Measurements from ENCODE around the gene MYPOP. TPM values are rescaled to one million over a fixed set of nuclear protein-coding genes. Genes with fewer than 3 reads are reported as not detected.
A peak's percentile ranks its signal among the peaks of the same experiment; 100 is the strongest.

The MYPOP gene, protein sequence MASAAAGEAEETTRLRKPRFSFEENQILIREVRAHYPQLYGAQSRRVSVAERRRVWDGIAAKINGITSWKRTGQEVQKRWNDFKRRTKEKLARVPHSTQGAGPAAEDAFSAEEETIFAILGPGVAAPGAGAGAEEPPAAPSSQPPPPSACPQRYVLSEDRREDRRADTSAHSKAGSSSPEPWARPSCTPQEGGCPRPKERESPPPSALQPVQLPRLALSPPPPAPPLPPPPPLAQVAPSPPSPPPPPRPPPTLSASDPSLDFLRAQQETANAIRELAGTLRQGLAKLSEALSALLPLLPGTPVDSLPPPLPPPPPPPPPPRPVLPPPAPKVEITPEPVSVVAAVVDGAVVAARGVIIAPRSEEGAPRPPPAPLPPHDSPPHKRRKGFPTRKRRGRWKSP
- total RNA-seq: 0.87 and 1.2 TPM in 2 replicates

DNA sequence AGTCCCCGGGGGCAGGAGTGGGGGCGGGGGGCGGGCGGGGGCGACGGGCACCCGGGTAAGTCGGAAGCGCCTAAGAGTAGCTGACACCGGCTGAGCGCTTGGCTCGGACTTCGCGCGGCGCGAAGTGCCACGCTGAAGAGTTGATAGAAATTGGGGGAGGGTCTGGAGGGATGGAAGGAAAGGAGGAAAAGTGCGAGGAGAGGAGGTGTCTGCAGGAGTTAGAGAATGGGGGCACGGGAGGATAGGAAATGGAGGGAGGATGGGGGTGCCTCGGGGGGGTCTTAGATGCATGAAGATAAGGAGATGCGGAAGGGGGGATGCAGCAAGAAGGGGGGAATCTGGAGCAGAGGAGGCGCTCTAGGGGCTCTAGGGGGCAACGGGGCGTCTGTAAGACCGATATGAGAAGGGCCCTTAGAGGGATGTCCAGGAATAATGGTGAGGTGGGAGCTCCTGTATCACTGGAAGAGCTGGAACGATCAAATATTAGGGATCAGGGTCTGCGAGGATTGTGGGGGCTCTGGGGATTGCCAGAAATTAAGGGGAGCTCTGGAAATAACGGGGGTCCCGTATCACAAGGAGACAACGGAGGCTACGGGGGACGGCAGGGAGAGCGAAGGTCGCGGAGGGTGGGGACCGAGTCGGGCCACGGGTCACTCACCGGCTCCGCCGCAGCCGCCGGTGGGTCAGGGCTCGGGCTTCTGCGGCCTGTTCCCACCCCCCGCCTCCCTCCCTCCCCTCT is at the start of gene MYPOP:
MYPOP (minus strand) TSS at position 702 of the 739 bp plus-strand sequence. CDS start 840 bp downstream, outside the sequence.
- DNase-seq (ENCODE audit: low read depth in 2 of 2): peak in 1 of 2 donors; percentile 16

DNA sequence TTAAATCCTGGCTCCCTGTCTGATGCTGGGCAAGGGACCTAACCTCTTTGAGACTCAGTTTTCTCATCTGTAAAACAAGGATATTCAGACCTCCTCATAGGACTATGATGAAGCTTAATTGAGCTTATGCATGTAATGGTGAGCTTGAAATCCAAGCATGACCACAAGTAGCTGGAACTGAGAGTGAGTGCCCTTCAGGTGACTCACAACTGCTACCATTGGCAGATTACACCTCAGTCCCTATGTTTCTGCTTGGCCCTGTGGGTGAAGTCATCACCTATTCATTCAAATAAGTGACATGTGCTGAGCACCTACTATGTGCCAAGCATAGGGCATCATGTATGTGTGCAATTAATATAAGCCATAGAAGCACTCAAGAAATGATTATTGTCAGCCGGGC is 45.5 kb upstream of the MYPOP start:
- DNase-seq (ENCODE audit: low read depth in 2 of 2): no peak

DNA sequence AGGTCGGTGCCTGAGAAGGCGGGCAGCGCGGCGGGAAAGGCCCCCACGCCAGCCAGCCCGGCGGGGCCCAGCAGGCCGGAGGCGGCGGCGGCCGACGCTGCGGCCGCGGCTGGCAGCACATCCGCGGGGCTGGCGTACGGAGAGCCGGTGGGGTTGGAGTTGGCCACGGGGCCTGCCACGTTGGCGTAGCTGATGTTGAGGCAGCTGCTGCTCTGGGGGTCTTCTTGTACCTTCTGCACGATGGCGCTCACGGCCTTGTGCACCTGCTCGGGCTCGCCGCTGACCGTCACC is 38.0 kb upstream of the MYPOP start:
- DNase-seq (ENCODE audit: low read depth in 2 of 2): no peak

DNA sequence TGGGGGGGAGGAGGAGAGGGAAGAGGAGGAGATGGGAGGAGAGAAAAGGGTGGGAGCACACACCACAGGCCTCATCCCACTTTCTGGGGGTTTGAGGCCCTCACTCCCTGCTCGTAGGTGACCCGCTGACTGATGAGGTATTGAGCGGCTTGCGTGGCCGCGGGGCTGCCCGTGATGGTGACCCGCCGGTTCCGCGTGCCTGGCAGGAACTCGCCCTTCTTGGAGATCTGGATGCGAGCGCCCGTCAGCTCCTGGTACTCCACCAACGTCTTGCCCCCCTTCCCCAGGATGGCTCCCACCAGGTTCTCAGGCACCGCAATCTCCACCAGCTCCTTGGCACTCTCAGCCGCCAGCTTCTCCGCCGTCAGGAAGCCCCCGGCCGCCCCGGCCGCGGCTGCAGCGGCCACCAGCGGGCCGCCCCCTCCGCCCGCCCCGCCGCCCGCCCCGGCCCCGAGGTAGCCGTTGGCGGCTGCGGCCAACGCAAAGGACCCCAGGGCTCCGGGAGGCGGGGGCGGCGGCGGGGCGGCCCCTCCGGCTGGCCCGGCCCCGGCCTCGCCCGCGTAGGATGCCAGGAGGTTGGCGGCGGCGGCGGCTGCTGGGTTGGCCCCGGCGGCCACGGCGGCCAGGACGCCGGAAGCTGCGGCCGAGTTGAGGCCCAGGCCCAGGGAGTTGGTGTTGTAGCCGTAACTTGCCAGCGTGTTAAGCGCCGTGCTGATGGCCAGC is 37.5 kb upstream of the MYPOP start:
- DNase-seq (ENCODE audit: low read depth in 2 of 2): no peak

DNA sequence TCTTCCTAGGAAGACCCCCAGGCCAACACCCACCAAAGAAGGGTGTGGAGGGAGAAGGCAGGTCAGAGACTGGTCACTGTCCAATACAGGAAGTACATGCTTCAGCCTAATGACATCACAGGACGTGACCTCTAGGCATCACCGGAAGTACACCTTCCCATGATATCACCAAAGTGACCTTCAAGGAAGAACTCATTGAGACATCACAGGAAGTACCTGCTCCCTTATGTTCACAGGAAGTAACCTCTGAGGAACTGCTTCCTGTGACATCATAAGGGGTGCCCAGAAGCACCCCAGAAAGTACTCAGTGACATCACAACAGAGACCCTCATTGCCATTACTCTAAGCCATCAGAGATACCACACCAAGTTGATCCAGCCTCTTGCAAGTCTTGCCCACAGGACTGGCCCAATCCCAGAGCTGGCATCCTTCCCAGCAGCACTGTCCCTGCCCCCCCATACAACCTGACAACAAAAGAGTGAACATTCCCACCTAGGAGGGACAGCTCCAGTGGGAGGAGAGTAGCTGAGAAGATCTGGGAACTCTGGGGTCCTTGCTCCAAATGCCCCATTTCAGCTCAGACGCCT is 36.4 kb upstream of the MYPOP start:
- peak; percentile 25 to 33 for DNase-seq (ENCODE audit: low read depth in 2 of 2)

DNA sequence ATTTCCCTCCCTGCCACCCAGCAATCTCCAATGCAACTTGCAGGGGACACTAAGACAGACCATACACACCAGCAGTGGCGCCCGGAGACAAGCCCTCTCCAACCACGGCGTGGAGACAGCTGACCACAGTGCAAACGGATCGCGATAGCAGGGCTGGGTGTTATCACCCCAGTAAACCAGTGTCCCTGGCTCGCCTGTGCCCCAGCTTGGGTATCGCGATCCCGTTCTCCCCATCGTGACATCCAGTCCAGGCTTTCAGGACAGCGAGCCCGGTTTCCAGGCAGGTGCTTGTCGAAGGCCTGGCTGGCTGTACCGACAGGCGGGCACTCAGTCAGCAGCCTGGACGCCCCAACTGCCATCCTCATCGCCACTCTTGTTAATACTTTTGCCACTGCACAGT is 32.9 kb upstream of the MYPOP start:
- no peak for DNase-seq (ENCODE audit: low read depth in 2 of 2)

DNA sequence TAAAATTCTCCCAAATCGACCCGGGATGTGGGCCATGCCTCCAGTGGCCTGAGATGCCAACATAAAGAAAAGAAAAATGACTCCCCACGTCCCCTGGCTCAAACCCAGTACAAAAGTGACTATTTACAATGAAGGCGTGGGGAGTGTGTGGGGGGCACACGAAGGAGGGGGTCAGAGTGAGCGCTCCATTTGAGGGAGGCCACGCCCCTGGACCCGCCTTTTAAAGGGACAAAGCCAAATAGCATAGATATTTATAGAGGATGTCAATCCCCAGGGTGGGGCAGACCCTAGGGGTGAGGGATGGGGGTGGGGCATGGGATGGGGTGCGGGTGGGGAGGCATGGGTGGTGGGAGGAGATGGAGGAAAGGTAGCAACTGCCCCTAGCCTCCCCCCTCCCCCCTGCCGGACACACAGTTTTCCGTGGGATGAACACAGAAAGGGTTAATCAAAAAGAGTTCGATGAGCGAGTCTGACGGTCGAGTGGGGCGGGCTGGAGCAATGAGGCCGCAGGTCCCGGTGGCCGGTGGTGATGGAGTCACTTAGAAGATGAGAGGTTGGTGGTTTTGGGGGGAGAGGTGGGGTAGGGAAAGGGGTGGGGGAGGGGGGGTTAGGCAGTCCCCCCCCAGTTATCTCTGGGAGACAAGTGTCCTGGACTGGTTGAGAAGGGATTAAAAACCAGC is 32.3 kb upstream of the MYPOP start:
- DNase-seq (ENCODE audit: low read depth in 2 of 2): no peak

DNA sequence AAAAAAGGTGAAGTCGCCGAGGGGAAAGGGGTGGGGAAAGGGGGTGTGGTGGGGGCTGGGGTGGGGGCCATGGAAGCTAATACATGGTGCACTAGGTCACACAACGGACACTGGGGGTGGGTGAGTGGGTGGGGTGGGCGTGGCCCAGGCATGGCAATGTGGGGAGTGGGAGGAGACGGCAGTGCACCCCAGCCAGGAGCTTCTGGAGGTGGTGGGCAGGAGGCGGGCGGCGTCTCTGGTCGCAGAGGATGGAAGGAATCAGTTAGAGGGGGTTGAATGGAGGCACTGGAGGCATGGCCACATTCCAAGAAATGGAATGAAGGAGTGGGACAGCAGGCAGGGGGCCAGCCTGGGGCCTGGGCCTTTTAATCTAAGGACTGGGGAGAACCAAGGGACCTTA is 31.3 kb upstream of the MYPOP start:
- DNase-seq (ENCODE audit: low read depth in 2 of 2): no peak

DNA sequence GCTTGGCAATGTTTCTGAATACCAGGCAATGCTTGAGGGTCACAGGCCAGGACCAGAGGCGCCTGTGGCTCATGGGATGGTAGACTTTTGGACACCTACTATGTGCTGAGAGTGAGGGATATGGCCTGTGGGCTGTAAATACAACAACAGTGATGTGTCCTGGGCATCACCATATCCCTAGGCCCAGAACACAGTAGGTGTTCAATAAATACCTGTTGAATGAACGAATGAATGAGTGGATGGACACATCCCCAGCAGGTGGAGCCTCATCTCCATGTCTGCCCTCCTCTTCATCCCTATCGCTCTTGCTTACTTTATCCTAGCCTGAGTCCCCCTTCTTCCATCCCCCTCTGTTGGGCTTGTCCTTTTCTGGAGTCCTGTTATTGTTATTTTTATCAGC is 28.6 kb upstream of the MYPOP start:
- DNase-seq (ENCODE audit: low read depth in 2 of 2): peak; percentile 28 to 56

DNA sequence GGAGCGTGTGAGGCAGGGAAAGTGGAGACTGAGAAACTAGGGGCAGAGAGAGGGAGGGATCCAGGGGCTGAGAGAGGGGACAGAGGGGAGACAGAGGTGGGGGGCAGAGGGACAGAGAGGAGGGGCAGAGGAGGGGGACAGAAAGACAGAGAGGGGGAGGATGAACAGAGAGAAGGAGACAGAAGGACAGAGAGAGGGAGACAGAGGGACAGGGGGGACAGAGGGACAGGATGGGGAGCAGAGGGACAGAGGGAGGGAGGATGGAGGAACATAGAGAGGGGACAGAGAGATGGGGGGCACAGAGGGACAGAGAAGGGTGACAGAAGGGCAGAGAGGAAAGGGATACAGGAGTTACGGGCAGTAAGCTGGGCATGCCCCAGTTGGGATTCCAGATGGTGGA is 26.8 kb upstream of the MYPOP start:
- DNase-seq (ENCODE audit: low read depth in 2 of 2): no peak

DNA sequence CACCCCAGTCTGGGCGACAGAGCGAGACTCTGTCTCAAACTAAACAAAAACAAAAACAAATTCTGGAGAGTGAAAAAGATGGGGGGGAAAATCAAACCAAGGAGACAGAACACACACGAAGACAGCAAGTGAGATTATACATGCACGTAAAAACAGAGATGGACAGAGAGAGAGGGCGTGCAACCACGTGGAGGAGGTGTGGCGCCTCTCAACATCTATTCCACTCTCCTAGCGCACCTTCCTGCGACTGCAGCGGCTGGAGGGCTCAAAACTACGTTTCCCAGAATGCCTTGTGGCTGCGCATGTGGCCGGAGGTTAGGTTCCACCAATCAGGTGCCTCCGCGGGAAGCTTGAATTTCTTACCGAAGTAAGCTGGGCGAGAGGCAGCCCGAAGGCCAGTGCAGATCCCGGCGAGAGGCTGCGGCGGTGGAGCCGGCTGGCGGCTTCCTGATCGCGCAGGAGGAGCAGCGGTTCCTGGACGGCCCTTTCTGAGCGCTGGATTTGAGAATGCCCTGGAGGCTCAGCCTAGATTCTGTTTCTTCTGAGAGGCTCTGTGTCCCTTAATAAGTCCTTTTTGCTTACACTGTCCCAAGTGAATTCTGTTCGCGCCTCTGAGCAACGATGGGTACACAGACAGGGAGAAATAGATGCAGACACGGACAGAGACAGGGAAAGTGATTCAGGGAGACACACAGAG is 25.3 kb upstream of the MYPOP start:
- peak; percentile 91 to 95 for DNase-seq (ENCODE audit: low read depth in 2 of 2)

DNA sequence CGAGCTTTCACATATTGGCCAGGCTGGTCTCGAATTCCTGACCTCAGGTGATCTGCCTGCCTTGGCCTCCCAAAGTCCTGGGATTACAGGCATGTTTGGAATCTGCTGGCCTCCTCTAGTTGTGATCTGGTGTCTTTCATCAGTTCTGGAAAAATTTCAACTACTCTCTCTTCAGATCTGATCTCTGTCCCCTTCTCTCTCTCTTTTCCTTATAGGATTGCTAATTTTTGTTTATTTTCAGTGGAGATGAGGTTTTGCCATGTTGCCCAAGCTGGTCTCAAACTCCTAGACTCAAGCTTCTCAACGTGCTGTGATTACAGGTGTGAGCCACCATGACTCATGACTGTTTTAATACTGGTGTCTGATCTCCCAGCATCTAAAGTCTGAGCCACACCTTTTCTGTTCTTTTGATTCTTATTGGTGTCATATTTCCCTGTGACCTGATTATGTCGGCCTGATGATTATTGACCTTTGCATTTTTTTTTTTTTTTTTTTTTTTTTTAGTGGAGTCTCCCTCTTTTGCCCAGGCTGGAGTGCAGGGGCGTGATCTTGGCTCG is 22.6 kb upstream of the MYPOP start:
- DNase-seq (ENCODE audit: low read depth in 2 of 2): no peak

DNA sequence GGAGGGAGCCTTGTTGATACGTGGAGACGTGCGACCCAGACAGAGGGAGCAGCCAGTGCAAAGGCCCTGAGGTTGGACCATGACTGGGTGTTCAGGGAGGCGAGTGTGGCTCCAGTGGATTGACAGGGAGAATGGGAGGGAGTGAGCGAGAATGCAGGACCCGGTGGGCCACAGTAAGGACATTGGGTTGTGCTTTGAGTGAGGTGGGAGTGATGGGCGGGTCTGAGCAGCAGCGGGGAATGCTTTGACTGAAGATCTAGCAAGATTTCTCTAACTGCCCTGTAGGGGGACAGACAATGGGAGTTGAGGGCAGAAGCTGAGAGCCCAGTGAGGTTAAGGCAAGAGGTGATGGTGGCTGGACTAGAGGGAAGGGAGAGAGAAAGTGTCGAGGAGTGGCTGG is 19.9 kb upstream of the MYPOP start:
- peak in 1 of 2 donors; percentile 30 for DNase-seq (ENCODE audit: low read depth in 2 of 2)

DNA sequence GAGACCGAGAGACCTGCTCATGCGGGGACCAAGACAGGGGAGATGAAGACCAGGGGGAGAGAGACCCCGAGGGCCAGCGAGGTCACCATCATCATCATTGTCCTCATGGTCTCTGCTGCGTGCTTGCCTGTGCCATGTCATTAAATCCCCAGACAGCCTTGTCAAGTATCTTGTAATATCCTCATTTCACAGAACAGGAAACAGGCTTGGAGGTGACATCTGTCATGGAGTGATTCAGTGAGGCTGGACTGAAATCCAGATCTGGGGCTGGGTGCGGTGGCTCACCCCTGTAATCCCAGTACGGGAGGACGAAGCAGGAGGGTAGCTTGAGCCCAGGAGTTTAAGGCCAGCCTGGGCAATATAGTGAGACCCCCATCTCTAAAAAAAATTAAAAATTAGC is 18.0 kb upstream of the MYPOP start:
- DNase-seq (ENCODE audit: low read depth in 2 of 2): peak in 1 of 2 donors; percentile 15

DNA sequence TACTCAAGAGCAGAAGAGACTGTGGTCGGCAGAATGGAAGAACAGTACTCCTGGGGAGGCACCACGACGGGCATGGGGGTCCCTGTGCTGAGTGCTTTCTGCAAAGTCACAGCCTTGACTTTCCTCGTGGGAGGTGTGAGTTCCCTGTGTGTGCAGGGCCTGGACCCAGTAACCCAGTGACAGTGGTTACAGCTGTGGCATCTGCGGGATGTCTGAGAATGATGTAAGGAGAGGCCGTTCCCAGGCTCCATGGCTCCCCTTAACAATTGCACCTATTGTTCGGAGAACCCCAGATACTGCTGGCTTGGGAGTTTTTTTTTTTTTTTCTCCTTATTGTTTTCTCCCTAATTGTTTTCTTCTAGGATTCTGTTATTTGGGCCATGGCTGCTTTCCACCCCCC is 17.3 kb upstream of the MYPOP start:
- DNase-seq (ENCODE audit: low read depth in 2 of 2): no peak

DNA sequence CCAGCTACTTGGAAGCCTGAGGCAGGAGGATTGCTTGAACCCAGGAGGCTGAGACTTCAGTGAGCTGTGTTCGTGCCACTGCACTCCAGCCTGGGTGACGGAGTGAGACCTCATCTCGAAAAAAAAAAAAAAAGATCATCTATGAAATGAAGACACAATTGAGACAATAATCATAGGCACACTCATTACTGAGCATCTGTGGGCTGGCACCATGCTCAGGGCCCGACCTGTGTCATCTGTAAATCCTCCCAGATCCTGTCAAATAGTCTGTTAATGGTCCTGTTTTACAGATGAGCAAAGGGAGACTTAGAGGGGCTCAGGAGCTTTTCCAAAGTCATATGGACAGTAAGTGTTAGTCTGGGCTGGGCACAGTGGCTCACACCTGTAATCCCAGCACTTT is 16.3 kb upstream of the MYPOP start:
- no peak for DNase-seq (ENCODE audit: low read depth in 2 of 2)

DNA sequence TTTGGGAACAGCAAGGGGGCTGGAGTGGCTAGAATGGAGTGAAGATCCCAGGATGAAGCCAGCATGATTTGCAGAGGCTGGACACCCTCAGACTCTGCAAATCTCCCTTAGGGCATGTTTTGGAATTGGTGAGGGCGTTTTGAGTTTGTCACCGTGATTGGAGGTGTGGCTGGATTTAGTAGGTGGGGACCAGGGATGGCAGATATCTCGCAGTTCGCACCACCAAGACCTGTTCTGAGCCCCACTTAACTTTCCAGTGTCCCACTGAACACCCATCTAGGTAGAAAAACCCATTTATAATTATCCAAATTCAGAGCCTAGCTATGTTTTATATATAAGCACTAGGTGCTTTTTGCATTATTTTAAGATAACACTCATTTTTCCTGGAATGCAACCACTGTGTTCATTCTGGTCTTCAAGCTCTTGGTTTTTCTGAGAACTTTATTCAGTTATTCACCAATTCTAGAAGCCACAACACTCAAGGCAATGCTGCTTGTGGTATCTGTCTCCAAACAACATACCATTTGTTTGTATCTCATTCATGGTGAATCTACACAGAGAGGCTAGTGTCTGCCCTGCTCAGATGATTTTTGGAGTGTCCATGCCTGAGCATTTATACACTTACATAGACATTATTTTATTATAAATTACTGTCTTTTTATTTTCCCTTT is 15.1 kb upstream of the MYPOP start:
- DNase-seq (ENCODE audit: low read depth in 2 of 2): no peak

DNA sequence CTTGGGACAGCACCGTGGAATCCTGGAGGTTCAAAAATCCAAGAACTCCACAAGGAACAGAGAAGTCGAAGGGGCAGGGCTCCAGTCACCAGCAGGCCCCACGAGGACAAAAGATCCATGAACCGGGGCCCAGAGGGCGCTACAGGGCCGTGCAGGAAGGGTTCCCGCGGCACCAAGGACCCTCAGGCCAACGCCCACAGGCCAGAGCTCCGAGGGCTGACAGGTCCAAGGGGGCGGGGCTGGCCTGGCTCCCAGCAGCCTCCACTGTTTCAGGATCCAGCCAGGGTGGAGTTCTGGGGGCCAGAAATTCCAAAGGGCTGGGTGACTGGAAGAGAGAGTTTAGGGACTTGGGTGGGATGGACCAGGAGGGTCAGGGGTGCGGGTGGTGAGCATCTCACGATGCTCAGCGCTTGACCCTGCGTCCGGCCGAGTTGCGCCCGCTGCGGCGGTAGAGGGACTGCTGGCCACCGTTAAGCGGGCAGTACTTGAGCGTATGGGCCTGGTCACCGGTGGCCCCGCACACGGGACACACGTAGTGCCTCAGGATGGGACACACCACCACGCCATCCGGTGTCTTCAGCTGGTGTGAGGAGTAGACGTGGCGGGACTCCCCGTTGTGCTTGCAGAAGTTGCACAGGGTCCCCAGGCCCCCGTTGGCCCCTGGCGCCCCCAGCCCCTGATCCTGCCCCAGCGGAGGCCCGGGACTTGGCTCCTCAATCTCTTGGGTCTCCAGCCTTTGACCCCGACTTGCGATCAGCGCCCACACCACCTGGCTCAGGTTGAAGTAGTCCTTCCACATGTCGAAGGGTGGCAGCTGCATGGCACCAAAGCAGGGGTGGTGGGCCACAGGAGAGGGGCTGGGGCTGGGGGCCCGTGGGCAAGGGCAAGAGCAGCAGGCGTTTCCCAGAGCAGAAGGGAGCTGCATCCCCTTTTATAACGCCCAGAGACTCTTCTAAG is 11.7 kb upstream of the MYPOP start, which contains the start of gene NANOS2:
NANOS2 (minus strand) TSS at position 905 of the 957 bp plus-strand sequence; CDS start at position 820, 85 bp downstream.
- DNase-seq (ENCODE audit: low read depth in 2 of 2): peak; percentile 30 to 35

DNA sequence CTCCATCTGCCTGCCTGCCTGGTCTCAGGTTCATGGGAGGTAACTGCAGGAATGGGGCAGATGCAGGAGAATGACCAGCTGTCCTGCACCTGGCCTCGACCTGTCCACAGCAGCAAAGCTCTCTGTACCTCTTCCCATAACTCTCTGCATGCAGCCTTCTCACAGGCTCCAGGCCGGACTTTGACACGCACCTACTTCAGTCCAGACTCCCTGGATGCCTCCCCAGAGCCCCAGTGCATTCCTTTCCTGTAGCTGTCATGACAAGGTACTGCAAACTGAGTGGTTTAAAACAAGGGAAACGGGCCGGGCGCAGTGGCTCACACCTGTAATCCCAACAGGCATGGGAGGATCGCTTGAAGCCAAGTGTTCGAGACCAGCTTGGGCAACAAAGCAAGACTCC is 8.9 kb upstream of the MYPOP start:
- DNase-seq (ENCODE audit: low read depth in 2 of 2): no peak
